Pancreas (tissue), 10 donors: ENCODE results near the gene TERT. TPM values are rescaled to one million over a fixed set of nuclear protein-coding genes. Genes with fewer than 3 reads are reported as not detected.
A peak's percentile ranks its signal among the peaks of the same experiment; 100 is the strongest.
"Not testable (repeated sequence)": the region's sequence is repeated elsewhere in the genome, so short reads cannot be mapped to it uniquely, and the experiment has no call there.

Experiments used
- ATAC-seq, 4 donors: fragments of 200-7000 bp; cut with Tn5 transposase; one replicate each; pipeline versions ENCODE4 v1.8.0 to v1.9.1; 2020; ENCODE audit warnings: mild to moderate bottlenecking in 4 of 4, moderate library complexity in 4 of 4
- DNase-seq, 6 donors: peaks; one replicate each; pipeline ENCODE4 v3.0.0-alpha.2; 2020
- FAIRE-seq: peaks from 2 replicates; lab custom pipeline; 2012; peaks lifted over from hg19 to GRCh38; lab: Jason Lieb, UNC
- H3K27ac ChIP-seq, 4 donors: fragments of 200-600 bp; sonication (generic); 1 replicate in 3 of 4; 2 replicates in 1 of 4; pipeline versions ENCODE4 v1.5.0 to v1.8.0; 2020
- H3K27me3 ChIP-seq, 4 donors: fragments of 200-600 bp; one replicate each; pipeline ENCODE4 v1.8.0; 2021
- H3K36me3 ChIP-seq, 3 donors: fragments of 200-600 bp; sonication (generic) in 1 of 3; one replicate each; pipeline versions ENCODE4 v1.5.0 to v1.8.0; 2020 to 2021
- H3K4me1 ChIP-seq, 3 donors: fragments of 200-600 bp; one replicate each; pipeline ENCODE4 v1.8.0; 2021
- H3K4me3 ChIP-seq, 4 donors: fragments of 200-600 bp; sonication (generic) in 2 of 4; one replicate each; pipeline versions ENCODE4 v1.5.0 to v1.8.0; 2020 to 2021
- H3K9me3 ChIP-seq, 4 donors: fragments of 200-600 bp; one replicate each; pipeline ENCODE4 v1.8.0; 2021
- WGBS, 2 donors: extraction: QIAGEN DNeasy Blood & Tissue Kit; methylation state at CpG; one replicate each; pipeline ENCODE4 v1.1.7; 2013; 5-methylcytosine and 5-hydroxymethylcytosine counted together
- intact Hi-C, 3 donors: fragments of 100-400 bp; cut with DNase I; formaldehyde crosslinking; loops; one replicate each; pipeline versions ENCODE4 v1.11.1 to v1.14.2; 2022
- polyA plus RNA-seq, 2 donors: library from polyadenylated mRNA; stranded (reverse); fragments of 200-250 nt; gene quantifications; one replicate each; pipeline ENCODE4 v1.2.3, GENCODE V29; 2013
- total RNA-seq, 6 donors: library from RNA; stranded (reverse); fragmentation: NEBNext Ultra II Directional in 4 of 6; extraction: Animal tissue kit (Norgen Biotek cat#: 25700) in 4 of 6; gene quantifications; one replicate each; pipeline versions ENCODE4 v1.2.1 to v1.2.4, GENCODE V29; 2021 to 2023
- TF ChIP-seq, protein P1 (sequence below), 4 donors: fragments of 200-600 bp; sonication (generic) in 3 of 4; IDR thresholded peaks; one replicate each; pipeline versions ENCODE4 v1.5.0 to v1.8.0; 2021; ENCODE audit warnings: antibody characterized with exemption in 4 of 4
- donor health status: healthy with polysubstance abuse.
- donor health status: DM: no; HTN: no; CAD: no; lungs with moderate emphysema.
- donor health status: DM: no; HTN: no; CAD: no.
- donor health status: control.
- donor health status: control.
- donor health status: Bipolar disorder and iron deficiency.
- donor health status: DM: yes; HTN: yes; CAD: no.
- donor health status: DM: no; HTN: no; CAD: no.
- donor health status: DM: no; HTN: no; CAD: no.
- donor health status: DM: yes; HTN: yes; CAD: no.

Gene TERT
- total and polyA plus RNA-seq, 8 donors = 0.06 to 0.28 (median 0.25) TPM; not detected in 5

DNA sequence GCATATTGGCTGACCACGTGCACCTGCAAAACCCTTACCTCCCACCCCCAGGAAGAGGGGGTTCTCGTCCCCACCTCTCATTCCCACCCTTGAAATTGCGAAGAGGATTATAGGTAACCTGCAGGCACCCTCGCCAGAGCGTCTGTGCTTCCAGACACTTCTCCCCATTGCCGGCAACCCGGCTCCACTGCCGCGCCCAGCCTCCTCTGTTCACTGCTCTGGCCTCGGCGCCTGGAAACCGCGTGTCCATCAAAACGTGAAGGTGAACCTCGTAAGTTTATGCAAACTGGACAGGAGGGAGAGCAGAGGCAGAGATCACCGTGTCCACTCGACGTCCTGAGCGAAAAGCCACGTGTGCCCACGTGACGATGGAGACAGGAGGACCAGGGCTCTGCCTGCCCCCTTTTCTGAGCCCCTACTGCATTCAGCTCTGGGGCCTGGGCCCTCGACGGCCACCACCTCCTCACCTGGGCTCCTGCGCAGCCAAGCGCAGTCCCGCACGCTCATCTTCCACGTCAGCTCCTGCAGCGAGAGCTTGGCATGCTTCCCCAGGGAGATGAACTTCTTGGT is 1.9 kb downstream of the TERT start:
- no peak overlapping the region for H3K4me3 ChIP-seq
- no peak overlapping the region for H3K27ac ChIP-seq
- ATAC-seq = no peak
- intact Hi-C loops = no loop called here
- H3K9me3 ChIP-seq = no peaks in the 10 kb centered on the region
- H3K36me3 ChIP-seq = no peaks in the 10 kb centered on the region
- peak in 1 of 6 donors; percentile 41 for DNase-seq
- FAIRE-seq = no peak
- H3K27me3 ChIP-seq = peaks cover 0 to 17% (median 4%) of the 10 kb centered on the region in 4 donors
- WGBS, 2 donors = 71 to 77% methylated on average over 30 of the region's 30 CpGs
- TF ChIP-seq, protein P1, sequence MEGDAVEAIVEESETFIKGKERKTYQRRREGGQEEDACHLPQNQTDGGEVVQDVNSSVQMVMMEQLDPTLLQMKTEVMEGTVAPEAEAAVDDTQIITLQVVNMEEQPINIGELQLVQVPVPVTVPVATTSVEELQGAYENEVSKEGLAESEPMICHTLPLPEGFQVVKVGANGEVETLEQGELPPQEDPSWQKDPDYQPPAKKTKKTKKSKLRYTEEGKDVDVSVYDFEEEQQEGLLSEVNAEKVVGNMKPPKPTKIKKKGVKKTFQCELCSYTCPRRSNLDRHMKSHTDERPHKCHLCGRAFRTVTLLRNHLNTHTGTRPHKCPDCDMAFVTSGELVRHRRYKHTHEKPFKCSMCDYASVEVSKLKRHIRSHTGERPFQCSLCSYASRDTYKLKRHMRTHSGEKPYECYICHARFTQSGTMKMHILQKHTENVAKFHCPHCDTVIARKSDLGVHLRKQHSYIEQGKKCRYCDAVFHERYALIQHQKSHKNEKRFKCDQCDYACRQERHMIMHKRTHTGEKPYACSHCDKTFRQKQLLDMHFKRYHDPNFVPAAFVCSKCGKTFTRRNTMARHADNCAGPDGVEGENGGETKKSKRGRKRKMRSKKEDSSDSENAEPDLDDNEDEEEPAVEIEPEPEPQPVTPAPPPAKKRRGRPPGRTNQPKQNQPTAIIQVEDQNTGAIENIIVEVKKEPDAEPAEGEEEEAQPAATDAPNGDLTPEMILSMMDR (IDR thresholded peaks at IDR 0.05) = no peak
- H3K4me1 ChIP-seq = peaks cover 0 to 6% (median 0%) of the 10 kb centered on the region in 3 donors

DNA sequence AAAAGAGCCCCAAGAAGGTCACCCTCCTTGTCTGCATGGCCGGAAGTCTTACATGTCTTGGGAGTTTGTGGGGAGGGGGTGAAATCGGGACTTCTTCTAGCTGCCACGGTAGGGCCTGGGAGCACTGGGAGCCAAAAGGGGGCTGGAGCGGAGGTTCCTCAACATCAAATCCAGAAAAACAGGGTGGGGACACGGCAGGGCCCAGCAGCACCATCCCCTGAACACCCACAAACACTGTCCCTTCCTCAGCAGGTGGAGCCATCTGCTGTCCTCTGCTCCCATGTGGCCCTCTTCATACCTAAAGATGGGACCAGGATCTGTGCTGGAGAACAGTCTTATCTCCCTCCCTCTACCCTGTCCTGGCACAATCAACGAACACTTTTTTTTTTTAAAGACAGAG is 2.7 kb downstream of the TERT start:
- no peaks in the 10 kb centered on the region for H3K36me3 ChIP-seq
- H3K27me3 ChIP-seq = peaks cover 0 to 17% (median 4%) of the 10 kb centered on the region in 4 donors
- peaks cover 0 to 6% (median 0%) of the 10 kb centered on the region in 3 donors for H3K4me1 ChIP-seq
- no peak overlapping the region for H3K27ac ChIP-seq
- WGBS, 2 donors = 59 to 68% methylated on average over 6 of the region's 6 CpGs
- no peaks in the 10 kb centered on the region for H3K9me3 ChIP-seq
- intact Hi-C loops = no loop called here
- ATAC-seq = no peak
- TF ChIP-seq, protein P1 (IDR thresholded peaks at IDR 0.05) = no peak
- H3K4me3 ChIP-seq = no peak overlapping the region
- peak in 1 of 6 donors; percentile 23 for DNase-seq
- no peak for FAIRE-seq

DNA sequence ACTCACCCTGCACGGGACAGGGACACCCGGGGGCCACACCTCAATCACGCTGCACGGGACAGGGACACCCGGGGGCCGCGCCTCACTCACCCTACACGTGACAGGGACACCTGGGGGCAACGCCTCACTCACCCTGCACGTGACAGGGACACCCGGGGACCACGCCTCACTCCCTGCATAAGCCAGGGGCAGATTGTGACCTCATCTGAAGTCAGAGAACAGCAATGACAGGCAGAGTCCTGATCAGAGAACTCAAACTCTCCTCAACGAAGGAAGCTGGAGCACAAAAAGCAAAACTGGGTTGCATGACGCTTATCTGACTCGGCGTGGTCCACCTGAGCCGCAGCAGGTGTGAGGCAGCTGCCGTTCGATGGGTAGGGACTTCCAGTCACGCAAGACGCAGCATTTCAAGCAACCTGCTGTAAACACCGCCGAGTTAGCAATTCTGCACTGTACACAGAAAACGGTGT is 3.2 kb downstream of the TERT start:
- no peak for FAIRE-seq
- Histone ChIP-seq H3K9me3 (no peaks in the 10 kb centered on the region), H3K4me3 (no peak overlapping the region), H3K36me3 (no peaks in the 10 kb centered on the region), H3K27ac (no peak overlapping the region), H3K27me3 (peaks cover 0 to 17% (median 4%) of the 10 kb centered on the region in 4 donors), H3K4me1 (peaks cover 0 to 6% (median 0%) of the 10 kb centered on the region in 3 donors)
- peak in 2 of 6 donors; percentile 30 for DNase-seq
- no peak for ATAC-seq
- intact Hi-C loops = no loop called here
- TF ChIP-seq, protein P1 (IDR thresholded peaks at IDR 0.05) = no peak
- 56 to 60% methylated on average over 24 of the region's 24 CpGs for WGBS, 2 donors

DNA sequence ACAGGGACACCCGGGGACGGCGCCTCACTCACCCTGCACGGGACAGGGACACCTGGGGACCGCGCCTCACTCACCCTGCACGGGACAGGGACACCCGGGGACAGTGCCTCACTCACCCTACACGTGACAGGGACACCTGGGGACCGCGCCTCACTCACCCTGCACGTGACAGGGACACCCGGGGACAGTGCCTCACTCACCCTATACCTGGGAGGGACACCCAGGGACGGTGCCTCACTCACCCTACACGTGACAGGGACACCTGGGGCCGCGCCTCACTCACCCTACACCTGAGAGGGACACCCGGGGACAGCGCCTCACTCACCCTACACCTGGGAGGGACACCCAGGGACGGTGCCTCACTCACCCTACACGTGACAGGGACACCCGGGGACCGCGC is 3.9 kb downstream of the TERT start:
- 66 to 72% methylated on average over 18 to 24 of the region's 24 CpGs for WGBS, 2 donors
- peak in 1 of 6 donors; percentile 20 for DNase-seq

DNA sequence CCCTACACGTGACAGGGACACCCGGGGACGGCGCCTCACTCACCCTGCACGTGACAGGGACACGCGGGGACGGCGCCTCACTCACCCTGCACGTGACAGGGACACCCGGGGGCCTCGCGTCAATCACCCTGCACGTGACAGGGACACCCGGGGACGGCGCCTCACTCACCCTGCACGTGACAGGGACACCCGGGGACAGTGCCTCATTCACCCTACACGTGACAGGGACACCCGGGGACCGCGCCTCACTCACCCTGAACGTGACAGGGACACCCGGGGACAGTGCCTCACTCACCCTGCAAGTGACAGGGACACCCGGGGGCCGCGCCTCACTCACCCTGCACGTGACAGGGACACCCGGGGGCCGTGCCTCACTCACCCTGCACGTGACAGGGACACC is 5.3 kb downstream of the TERT start:
- H3K4me3 ChIP-seq, H3K9me3 ChIP-seq, H3K36me3 ChIP-seq, H3K27ac ChIP-seq, intact Hi-C loops, ATAC-seq, H3K4me1 ChIP-seq, FAIRE-seq: not testable (repeated sequence)
- peak in 1 of 6 donors; percentile 35 for DNase-seq
- H3K27me3 ChIP-seq = peaks cover 0 to 14% (median 3%) of the 10 kb centered on the region in 4 donors
- WGBS, 2 donors = 77 to 78% methylated on average over 19 to 22 of the region's 32 CpGs

More for the DNA sequence above, 3.9 kb downstream of the TERT start:
- H3K36me3 ChIP-seq, H3K4me3 ChIP-seq, H3K4me1 ChIP-seq, ATAC-seq, intact Hi-C loops, H3K27ac ChIP-seq, FAIRE-seq, H3K9me3 ChIP-seq: not testable (repeated sequence)
- H3K27me3 ChIP-seq = peaks cover 0 to 17% (median 4%) of the 10 kb centered on the region in 4 donors
